ENCODE data around the gene NEMP1.

NEMP1 gene

GRCh38 chr12:57046086-57046791, 32.4 kb downstream of the NEMP1 start:
- Histone ChIP-seq H3K9ac (ENCODE audit: low read depth, low read length) (no peak overlapping the region), H3K4me3 (ENCODE audit: low read length) (no peak overlapping the region), H3K4me2 (ENCODE audit: low read length) (no peak overlapping the region), H3K9me3 (replicated peaks; ENCODE audit: low read length) (no peaks in the 10 kb centered on the region), H3K27me3 (ENCODE audit: control insufficient read depth, insufficient read depth, low read length) (peaks cover 53% of the 10 kb centered on the region), H3K4me1 (ENCODE audit: control insufficient read depth, insufficient read depth, low read length) (no peaks in the 10 kb centered on the region), H3K36me3 (ENCODE audit: insufficient read depth, low read length) (no peaks in the 10 kb centered on the region)

GRCh38 chr12:57044889-57045288, 33.7 kb downstream of the NEMP1 start:
- no peak overlapping the region for H3K4me2 ChIP-seq (ENCODE audit: low read length)
- H3K27me3 ChIP-seq (ENCODE audit: control insufficient read depth, insufficient read depth, low read length) = peaks cover 66% of the 10 kb centered on the region
- no peak overlapping the region for H3K4me3 ChIP-seq (ENCODE audit: low read length)
- no peaks in the 10 kb centered on the region for H3K36me3 ChIP-seq (ENCODE audit: insufficient read depth, low read length)
- H3K9ac ChIP-seq (ENCODE audit: low read depth, low read length) = no peak overlapping the region
- no peaks in the 10 kb centered on the region for H3K9me3 ChIP-seq (replicated peaks; ENCODE audit: low read length)
- H3K4me1 ChIP-seq (ENCODE audit: control insufficient read depth, insufficient read depth, low read length) = no peaks in the 10 kb centered on the region

- Histone ChIP-seq H3K4me1 (ENCODE audit: control insufficient read depth, insufficient read depth, low read length) (no peaks in the 10 kb centered on the region), H3K4me3 (ENCODE audit: low read length) (no peak overlapping the region), H3K9ac (ENCODE audit: low read depth, low read length) (no peak overlapping the region), H3K36me3 (ENCODE audit: insufficient read depth, low read length) (no peaks in the 10 kb centered on the region), H3K27me3 (ENCODE audit: control insufficient read depth, insufficient read depth, low read length) (peaks cover 70% of the 10 kb centered on the region), H3K4me2 (ENCODE audit: low read length) (no peak overlapping the region), H3K9me3 (replicated peaks; ENCODE audit: low read length) (no peaks in the 10 kb centered on the region)
Observed at GRCh38 chr12:57044468-57044867, 34.1 kb downstream of the NEMP1 start.

DNA sequence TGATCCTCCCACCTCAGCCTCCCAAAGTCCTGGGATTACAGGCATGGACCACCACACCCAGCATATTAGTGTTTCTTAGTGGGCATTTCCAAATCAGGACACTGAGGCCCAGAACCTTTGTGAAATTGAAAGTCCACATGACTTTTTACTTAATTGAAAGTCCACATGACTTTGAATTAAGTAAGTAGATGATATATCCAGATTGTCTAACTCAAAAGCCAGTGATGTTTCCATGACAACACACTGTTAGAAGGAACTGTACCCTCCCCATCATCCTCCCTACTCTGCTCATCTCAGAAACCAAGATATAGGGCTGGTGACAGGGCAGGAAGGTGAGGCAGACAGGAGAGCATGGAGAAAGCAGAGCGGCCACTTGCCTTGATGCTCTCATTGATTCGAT, 35.9 kb downstream of the NEMP1 start:
- H3K36me3 ChIP-seq (ENCODE audit: insufficient read depth, low read length) = no peaks in the 10 kb centered on the region
- no peaks in the 10 kb centered on the region for H3K4me1 ChIP-seq (ENCODE audit: control insufficient read depth, insufficient read depth, low read length)
- H3K9me3 ChIP-seq (replicated peaks; ENCODE audit: low read length) = no peaks in the 10 kb centered on the region
- H3K4me2 ChIP-seq (ENCODE audit: low read length) = no peak overlapping the region
- no peak overlapping the region for H3K4me3 ChIP-seq (ENCODE audit: low read length)
- H3K27me3 ChIP-seq (ENCODE audit: control insufficient read depth, insufficient read depth, low read length) = peaks cover 84% of the 10 kb centered on the region
- no peak overlapping the region for H3K9ac ChIP-seq (ENCODE audit: low read depth, low read length)

DNA sequence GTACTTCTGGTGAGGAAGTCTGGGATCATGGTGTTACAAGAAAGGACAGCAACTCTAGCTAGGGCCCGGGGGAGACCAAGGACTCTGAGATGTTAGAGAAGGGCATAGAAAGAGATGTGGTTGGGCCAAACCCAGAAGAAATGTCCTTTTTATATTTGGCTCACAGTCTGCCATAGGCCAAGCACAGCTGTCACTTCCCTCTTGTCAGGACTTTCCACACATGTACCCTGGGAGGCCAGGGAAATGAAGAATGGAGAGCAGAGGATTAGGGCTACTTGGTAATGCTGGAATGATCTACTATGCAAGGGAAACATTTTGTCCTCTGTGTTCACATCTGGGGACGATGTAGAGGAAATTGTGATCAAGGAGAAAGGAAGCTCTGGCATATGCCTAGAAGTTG, 37.8 kb downstream of the NEMP1 start:
- Histone ChIP-seq H3K9me3 (replicated peaks; ENCODE audit: low read length) (no peaks in the 10 kb centered on the region), H3K4me3 (ENCODE audit: low read length) (no peak overlapping the region), H3K4me1 (ENCODE audit: control insufficient read depth, insufficient read depth, low read length) (no peaks in the 10 kb centered on the region), H3K36me3 (ENCODE audit: insufficient read depth, low read length) (no peaks in the 10 kb centered on the region), H3K4me2 (ENCODE audit: low read length) (no peak overlapping the region), H3K9ac (ENCODE audit: low read depth, low read length) (no peak overlapping the region), H3K27me3 (ENCODE audit: control insufficient read depth, insufficient read depth, low read length) (peaks cover 85% of the 10 kb centered on the region)

DNA sequence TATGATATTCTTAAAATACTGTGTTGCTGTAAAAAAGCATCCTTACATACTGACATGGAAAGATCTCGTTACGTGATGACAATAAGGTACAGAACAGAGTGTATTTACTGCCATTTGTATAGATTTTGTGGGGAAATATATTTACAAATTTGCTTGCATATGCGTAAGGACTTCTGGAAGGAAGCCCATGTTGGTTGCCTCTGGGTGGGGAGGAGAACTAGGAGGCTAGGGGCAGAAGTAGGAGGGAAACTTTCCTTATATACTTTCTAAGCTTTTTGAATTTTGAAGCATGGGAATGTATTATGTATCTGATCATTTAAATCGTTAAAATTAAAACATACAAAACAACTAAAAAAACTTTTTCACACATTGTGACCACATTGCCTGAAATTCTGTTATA, 38.4 kb downstream of the NEMP1 start:
- H3K4me1 ChIP-seq (ENCODE audit: control insufficient read depth, insufficient read depth, low read length) = no peaks in the 10 kb centered on the region
- peaks cover 82% of the 10 kb centered on the region for H3K27me3 ChIP-seq (ENCODE audit: control insufficient read depth, insufficient read depth, low read length)
- no peaks in the 10 kb centered on the region for H3K9me3 ChIP-seq (replicated peaks; ENCODE audit: low read length)
- no peak overlapping the region for H3K4me3 ChIP-seq (ENCODE audit: low read length)
- H3K4me2 ChIP-seq (ENCODE audit: low read length) = no peak overlapping the region
- no peaks in the 10 kb centered on the region for H3K36me3 ChIP-seq (ENCODE audit: insufficient read depth, low read length)
- H3K9ac ChIP-seq (ENCODE audit: low read depth, low read length) = no peak overlapping the region

GRCh38 chr12:57039016-57039798, 39.4 kb downstream of the NEMP1 start:
- H3K9me3 ChIP-seq (replicated peaks; ENCODE audit: low read length) = no peaks in the 10 kb centered on the region
- peaks cover 81% of the 10 kb centered on the region for H3K27me3 ChIP-seq (ENCODE audit: control insufficient read depth, insufficient read depth, low read length)
- no peak overlapping the region for H3K9ac ChIP-seq (ENCODE audit: low read depth, low read length)
- no peak overlapping the region for H3K4me3 ChIP-seq (ENCODE audit: low read length)
- no peaks in the 10 kb centered on the region for H3K36me3 ChIP-seq (ENCODE audit: insufficient read depth, low read length)
- no peak overlapping the region for H3K4me2 ChIP-seq (ENCODE audit: low read length)
- H3K4me1 ChIP-seq (ENCODE audit: control insufficient read depth, insufficient read depth, low read length) = no peaks in the 10 kb centered on the region

GRCh38 chr12:57037264-57037663, 41.3 kb downstream of the NEMP1 start:
- Histone ChIP-seq H3K4me3 (ENCODE audit: low read length) (no peak overlapping the region), H3K4me2 (ENCODE audit: low read length) (no peak overlapping the region), H3K9ac (ENCODE audit: low read depth, low read length) (no peak overlapping the region), H3K36me3 (ENCODE audit: insufficient read depth, low read length) (no peaks in the 10 kb centered on the region), H3K27me3 (ENCODE audit: control insufficient read depth, insufficient read depth, low read length) (peaks cover 75% of the 10 kb centered on the region), H3K9me3 (replicated peaks; ENCODE audit: low read length) (no peaks in the 10 kb centered on the region), H3K4me1 (ENCODE audit: control insufficient read depth, insufficient read depth, low read length) (no peaks in the 10 kb centered on the region)

- Histone ChIP-seq H3K4me2 (ENCODE audit: low read length) (no peak overlapping the region), H3K9me3 (replicated peaks; ENCODE audit: low read length) (no peaks in the 10 kb centered on the region), H3K4me1 (ENCODE audit: control insufficient read depth, insufficient read depth, low read length) (no peaks in the 10 kb centered on the region), H3K36me3 (ENCODE audit: insufficient read depth, low read length) (no peaks in the 10 kb centered on the region), H3K27me3 (ENCODE audit: control insufficient read depth, insufficient read depth, low read length) (peaks cover 68% of the 10 kb centered on the region), H3K4me3 (ENCODE audit: low read length) (no peak overlapping the region), H3K9ac (ENCODE audit: low read depth, low read length) (no peak overlapping the region)
Observed at GRCh38 chr12:57033431-57033830, 45.2 kb downstream of the NEMP1 start.

- H3K36me3 ChIP-seq (ENCODE audit: insufficient read depth, low read length) = no peaks in the 10 kb centered on the region
- no peak overlapping the region for H3K4me3 ChIP-seq (ENCODE audit: low read length)
- H3K27me3 ChIP-seq (ENCODE audit: control insufficient read depth, insufficient read depth, low read length) = peaks cover 68% of the 10 kb centered on the region
- H3K4me2 ChIP-seq (ENCODE audit: low read length) = no peak overlapping the region
- H3K4me1 ChIP-seq (ENCODE audit: control insufficient read depth, insufficient read depth, low read length) = no peaks in the 10 kb centered on the region
- no peaks in the 10 kb centered on the region for H3K9me3 ChIP-seq (replicated peaks; ENCODE audit: low read length)
- H3K9ac ChIP-seq (ENCODE audit: low read depth, low read length) = no peak overlapping the region
Observed at GRCh38 chr12:57031789-57032188, 46.8 kb downstream of the NEMP1 start.

GRCh38 chr12:57031138-57031725, 47.4 kb downstream of the NEMP1 start:
- H3K27me3 ChIP-seq (ENCODE audit: control insufficient read depth, insufficient read depth, low read length) = peaks cover 68% of the 10 kb centered on the region
- H3K4me2 ChIP-seq (ENCODE audit: low read length) = no peak overlapping the region
- H3K36me3 ChIP-seq (ENCODE audit: insufficient read depth, low read length) = no peaks in the 10 kb centered on the region
- H3K9me3 ChIP-seq (replicated peaks; ENCODE audit: low read length) = no peaks in the 10 kb centered on the region
- H3K9ac ChIP-seq (ENCODE audit: low read depth, low read length) = no peak overlapping the region
- no peaks in the 10 kb centered on the region for H3K4me1 ChIP-seq (ENCODE audit: control insufficient read depth, insufficient read depth, low read length)
- no peak overlapping the region for H3K4me3 ChIP-seq (ENCODE audit: low read length)
